Hepatocyte (in vitro differentiated cells): Measurements from ENCODE around the gene AP4E1. TPM values are rescaled to one million over a fixed set of nuclear protein-coding genes. Genes with fewer than 3 reads are reported as not detected.

Experiments
- DNase-seq: peaks from one replicate; pipeline ENCODE4 v3.0.0-alpha.2; 2016; ENCODE audit warnings: low spot score
- H2AFZ ChIP-seq: fragments of 200-600 bp; sonication (generic); 2 replicates; pipeline ENCODE4 v1.6.0; 2016; ENCODE audit warnings: antibody characterized with exemption, mild to moderate bottlenecking
- H3K27ac ChIP-seq: fragments of 200-600 bp; sonication (generic); 2 replicates; pipeline ENCODE4 v1.5.1; 2016; ENCODE audit warnings: mild to moderate bottlenecking
- H3K27me3 ChIP-seq: fragments of 200-600 bp; sonication (generic); 2 replicates; pipeline ENCODE4 v1.6.1; 2016
- H3K36me3 ChIP-seq: fragments of 200-600 bp; sonication (generic); replicated peaks from 2 replicates; pipeline ENCODE4 v1.5.1; 2016; ENCODE audit warnings: low read depth; ENCODE audit not compliant: insufficient read depth
- H3K4me1 ChIP-seq: fragments of 200-600 bp; sonication (generic); 2 replicates; pipeline ENCODE4 v1.5.1; 2016; ENCODE audit warnings: mild to moderate bottlenecking, moderate library complexity; ENCODE audit not compliant: insufficient read depth
- H3K4me2 ChIP-seq: fragments of 200-600 bp; sonication (generic); 2 replicates; pipeline ENCODE4 v1.6.0; 2016
- H3K4me3 ChIP-seq: fragments of 200-600 bp; sonication (generic); 2 replicates; pipeline ENCODE4 v1.5.1; 2016; ENCODE audit warnings: mild to moderate bottlenecking
- H3K79me2 ChIP-seq: fragments of 200-600 bp; sonication (generic); 2 replicates; pipeline ENCODE4 v1.6.0; 2017; ENCODE audit warnings: mild to moderate bottlenecking
- H3K9me2 ChIP-seq: fragments of 200-600 bp; sonication (generic); replicated peaks from 2 replicates; pipeline ENCODE4 v1.6.0; 2017; ENCODE audit warnings: mild to moderate bottlenecking; ENCODE audit not compliant: insufficient read depth
- H3K9me3 ChIP-seq: fragments of 200-600 bp; sonication (generic); 2 replicates; pipeline ENCODE4 v1.5.1; 2016; ENCODE audit warnings: low read depth, mild to moderate bottlenecking
- H4K20me1 ChIP-seq: fragments of 200-600 bp; sonication (generic); 2 replicates; pipeline ENCODE4 v1.6.0; 2016; ENCODE audit warnings: mild to moderate bottlenecking; ENCODE audit not compliant: insufficient read depth, poor library complexity, severe bottlenecking
- CTCF ChIP-seq: fragments of 200-600 bp; sonication (generic); IDR thresholded peaks from 2 replicates; pipeline ENCODE4 v1.5.1; 2016; ENCODE audit warnings: antibody characterized with exemption, mild to moderate bottlenecking; ENCODE audit not compliant: poor library complexity
- EZH2 ChIP-seq: fragments of 200-600 bp; sonication (generic); IDR thresholded peaks from 2 replicates; pipeline ENCODE4 v1.6.1; 2016; ENCODE audit warnings: antibody characterized with exemption, mild to moderate bottlenecking, borderline replicate concordance
- EZH2phosphoT487 ChIP-seq: fragments of 200-600 bp; sonication (generic); IDR thresholded peaks from one replicate; pipeline ENCODE4 v1.6.1; 2018; ENCODE audit warnings: antibody characterized with exemption, mild to moderate bottlenecking, low read depth, moderate library complexity; ENCODE audit not compliant: unreplicated experiment, severe bottlenecking
- WGBS: methylation state at CpG from one replicate; pipeline ENCODE4 v1.1.6; 2016; ENCODE audit warnings: low lambda C conversion rate; ENCODE audit errors: missing lambda C conversion rate; 5-methylcytosine and 5-hydroxymethylcytosine counted together
- polyA plus RNA-seq: library from polyadenylated mRNA; unstranded; fragments of >200 nt; fragmentation: Nextera tagmentation; extraction: Ambion mirVana; gene quantifications from 2 replicates; pipeline ENCODE4 v1.2.1, GENCODE V29; 2016
- total RNA-seq: library from RNA; depleted of rRNA; stranded (reverse); fragments of >200 nt; gene quantifications from 2 replicates; pipeline ENCODE4 v1.2.3, GENCODE V29; 2014

AP4E1 gene
- total and polyA plus RNA-seq, 2 experiments from 2014 or later = 1.4 to 12.4 TPM

- H4K20me1 ChIP-seq = no peaks in the 10 kb centered on the region
- no peak for TF ChIP-seq EZH2phosphoT487
- no peak for TF ChIP-seq CTCF
- TF ChIP-seq EZH2 = no peak
- no peak for DNase-seq
- H2AFZ ChIP-seq = no peak overlapping the region
- no peaks in the 10 kb centered on the region for H3K9me2 ChIP-seq
- no peaks in the 10 kb centered on the region for H3K9me3 ChIP-seq
- no peaks in the 10 kb centered on the region for H3K4me1 ChIP-seq
- H3K27ac ChIP-seq = no peak overlapping the region
- H3K79me2 ChIP-seq = no peaks in the 10 kb centered on the region
- WGBS = 93% methylated on average over 2 of the region's 2 CpGs
- H3K27me3 ChIP-seq = no peaks in the 10 kb centered on the region
- no peak overlapping the region for H3K4me3 ChIP-seq
- H3K4me2 ChIP-seq = no peak overlapping the region
- no peaks in the 10 kb centered on the region for H3K36me3 ChIP-seq
Measured at GRCh38 chr15:50886611-50887345, 21.7 kb upstream of the AP4E1 start.

- TF ChIP-seq EZH2 (no peak), CTCF (no peak), EZH2phosphoT487 (no peak)
- H3K9me2 ChIP-seq = no peaks in the 10 kb centered on the region
- 95% methylated on average over 3 of the region's 3 CpGs for WGBS
Measured at GRCh38 chr15:50888054-50888453, 20.4 kb upstream of the AP4E1 start.

GRCh38 chr15:50889589-50889988 lies 18.9 kb upstream of the AP4E1 start:
- H3K4me3 ChIP-seq = no peak overlapping the region
- H3K9me3 ChIP-seq = no peaks in the 10 kb centered on the region
- TF ChIP-seq EZH2 (no peak), CTCF (no peak), EZH2phosphoT487 (no peak)
- H3K27me3 ChIP-seq = no peaks in the 10 kb centered on the region
- no peak for DNase-seq
- H3K4me1 ChIP-seq = no peaks in the 10 kb centered on the region
- H3K79me2 ChIP-seq = no peaks in the 10 kb centered on the region
- H3K9me2 ChIP-seq = no peaks in the 10 kb centered on the region
- H3K27ac ChIP-seq = no peak overlapping the region
- 95% methylated on average over 9 of the region's 9 CpGs for WGBS
- no peak overlapping the region for H2AFZ ChIP-seq
- no peaks in the 10 kb centered on the region for H4K20me1 ChIP-seq
- no peaks in the 10 kb centered on the region for H3K36me3 ChIP-seq
- no peak overlapping the region for H3K4me2 ChIP-seq

More at GRCh38 chr15:50888054-50888453, 20.4 kb upstream of the AP4E1 start:
- H3K4me1 ChIP-seq = no peaks in the 10 kb centered on the region
- no peak overlapping the region for H2AFZ ChIP-seq
- H3K36me3 ChIP-seq = no peaks in the 10 kb centered on the region
- H3K9me3 ChIP-seq = no peaks in the 10 kb centered on the region
- no peaks in the 10 kb centered on the region for H3K27me3 ChIP-seq
- H3K79me2 ChIP-seq = no peaks in the 10 kb centered on the region
- DNase-seq = no peak
- H3K4me3 ChIP-seq = no peak overlapping the region
- no peak overlapping the region for H3K4me2 ChIP-seq
- H3K27ac ChIP-seq = no peak overlapping the region
- H4K20me1 ChIP-seq = no peaks in the 10 kb centered on the region
